Liver (tissue), 9 donors: ENCODE data around the gene ENTPD1. TPM values are rescaled to one million over a fixed set of nuclear protein-coding genes. Genes with fewer than 3 reads are reported as not detected.

Source experiments
- DNase-seq: peaks from one replicate; pipeline ENCODE4 v3.0.0-alpha.2; 2017; ENCODE audit warnings: low spot score
- H3K27ac ChIP-seq, 2 donors: one replicate each; pipeline ENCODE4 v1.7.0; 2013; ENCODE audit warnings: inconsistent platforms in 2 of 2, low read length in 2 of 2, control low read depth in 1 of 2, low read depth in 1 of 2, mild to moderate bottlenecking in 1 of 2
- H3K27me3 ChIP-seq, 4 donors: one replicate each; pipeline versions ENCODE4 v1.6.1 to v1.7.0; 2013; ENCODE audit warnings: low read length in 3 of 4, inconsistent platforms in 1 of 4, mild to moderate bottlenecking in 1 of 4, moderate library complexity in 1 of 4; ENCODE audit not compliant: control insufficient read depth in 4 of 4, insufficient read depth in 4 of 4
- H3K36me3 ChIP-seq, 4 donors: one replicate each; pipeline versions ENCODE4 v1.6.1 to v1.7.0; 2013; ENCODE audit warnings: low read length in 3 of 4, mild to moderate bottlenecking in 3 of 4, low read depth in 1 of 4, moderate library complexity in 1 of 4; ENCODE audit not compliant: control insufficient read depth in 4 of 4, insufficient read depth in 3 of 4
- H3K4me1 ChIP-seq, 4 donors: one replicate each; pipeline versions ENCODE4 v1.6.1 to v1.7.0; 2013; ENCODE audit warnings: low read length in 3 of 4, mild to moderate bottlenecking in 3 of 4, moderate library complexity in 1 of 4; ENCODE audit not compliant: control insufficient read depth in 4 of 4, insufficient read depth in 4 of 4
- H3K4me3 ChIP-seq, 3 donors: one replicate each; pipeline versions ENCODE4 v1.6.1 to v1.7.0; 2013; ENCODE audit warnings: low read length in 3 of 3, control low read depth in 1 of 3, low read depth in 1 of 3, mild to moderate bottlenecking in 1 of 3
- H3K9ac ChIP-seq, 2 donors: one replicate each; pipeline ENCODE4 v1.7.0; 2013; ENCODE audit warnings: low read length in 2 of 2, mild to moderate bottlenecking in 2 of 2, moderate library complexity in 2 of 2, control low read depth in 1 of 2, low read depth in 1 of 2
- H3K9me3 ChIP-seq, 4 donors: one replicate each; pipeline versions ENCODE4 v1.6.1 to v1.7.0; 2013; ENCODE audit warnings: low read length in 3 of 4; ENCODE audit not compliant: control insufficient read depth in 4 of 4
- EGR1 ChIP-seq, 2 donors: IDR thresholded peaks; 2 replicates each; pipeline ENCODE4 v1.6.1; 2016 to 2018; ENCODE audit warnings: antibody characterized with exemption in 2 of 2, low read depth in 2 of 2
- FOXA1 ChIP-seq: IDR thresholded peaks from 2 replicates; pipeline ENCODE4 v1.6.1; 2016; ENCODE audit warnings: antibody characterized with exemption
- FOXA2 ChIP-seq: IDR thresholded peaks from 2 replicates; pipeline ENCODE4 v1.6.1; 2016; ENCODE audit warnings: antibody characterized with exemption
- GABPA ChIP-seq, 2 donors: IDR thresholded peaks in 1 of 2; conservative IDR thresholded peaks in 1 of 2; 2 replicates each; pipeline ENCODE4 v1.6.1; 2016; ENCODE audit warnings: antibody characterized with exemption in 2 of 2, mild to moderate bottlenecking in 1 of 2, moderate library complexity in 1 of 2
- HNF4A ChIP-seq, 2 donors: conservative IDR thresholded peaks; 2 replicates each; pipeline ENCODE4 v1.6.1; 2016; ENCODE audit warnings: antibody characterized with exemption in 2 of 2, mild to moderate bottlenecking in 2 of 2
- HNF4G ChIP-seq: IDR thresholded peaks from 2 replicates; pipeline ENCODE4 v1.6.1; 2016; ENCODE audit warnings: antibody characterized with exemption
- JUND ChIP-seq, 2 donors: IDR thresholded peaks; 2 replicates each; pipeline ENCODE4 v1.6.1; 2016; ENCODE audit warnings: antibody characterized with exemption in 2 of 2
- NR2F2 ChIP-seq: IDR thresholded peaks from 2 replicates; pipeline ENCODE4 v1.6.1; 2016; ENCODE audit warnings: antibody characterized with exemption
- RAD21 ChIP-seq, 2 donors: IDR thresholded peaks; 2 replicates each; pipeline ENCODE4 v1.6.1; 2016; ENCODE audit warnings: antibody characterized with exemption in 2 of 2, mild to moderate bottlenecking in 2 of 2
- RXRA ChIP-seq, 2 donors: IDR thresholded peaks; 2 replicates each; pipeline ENCODE4 v1.6.1; 2017 to 2018; ENCODE audit warnings: antibody characterized with exemption in 2 of 2, mild to moderate bottlenecking in 1 of 2
- WGBS: extraction: QIAGEN DNeasy Blood & Tissue Kit; methylation state at CpG from one replicate; pipeline ENCODE4 v1.1.7; 2013; 5-methylcytosine and 5-hydroxymethylcytosine counted together
- polyA plus RNA-seq, 2 donors: library from polyadenylated mRNA; stranded (reverse) in 1 of 2; unstranded in 1 of 2; fragments of 200-250 nt in 1 of 2; fragments of >200 nt in 1 of 2; fragmentation: Nextera tagmentation in 1 of 2; extraction: Ambion mirVana in 1 of 2; gene quantifications; one replicate each; pipeline versions ENCODE4 v1.2.1 to v1.2.3, GENCODE V29; 2013 to 2015
- total RNA-seq, 2 donors: library from RNA; depleted of rRNA; stranded (reverse); fragments of >200 nt; gene quantifications; one replicate each; pipeline ENCODE4 v1.2.3, GENCODE V29; 2014
- TF ChIP-seq, protein P1 (sequence below): IDR thresholded peaks from 2 replicates; pipeline ENCODE4 v1.6.1; 2016; ENCODE audit warnings: antibody characterized with exemption
- TF ChIP-seq, protein P2 (sequence below): IDR thresholded peaks from 2 replicates; pipeline ENCODE4 v1.6.1; 2016; ENCODE audit warnings: antibody characterized with exemption, mild to moderate bottlenecking
- TF ChIP-seq, protein P3 (sequence below): fragments of 150-350 bp; IDR thresholded peaks from 2 replicates; pipeline ENCODE4 v1.5.1; 2017; ENCODE audit warnings: improper control_type of control experiment, low read depth, low read length; ENCODE audit not compliant: missing input control
- TF ChIP-seq, protein P4 (sequence below): IDR thresholded peaks from 2 replicates; pipeline ENCODE4 v1.6.1; 2016; ENCODE audit warnings: antibody characterized with exemption
- donor health status: healthy.
- donor health status: healthy.
- donor health status: healthy.
- donor health status: healthy.
- donor health status: healthy.

The ENTPD1 gene
- total and polyA plus RNA-seq, 4 donors: 2.1 to 8.0 (median 4.3) TPM

DNA sequence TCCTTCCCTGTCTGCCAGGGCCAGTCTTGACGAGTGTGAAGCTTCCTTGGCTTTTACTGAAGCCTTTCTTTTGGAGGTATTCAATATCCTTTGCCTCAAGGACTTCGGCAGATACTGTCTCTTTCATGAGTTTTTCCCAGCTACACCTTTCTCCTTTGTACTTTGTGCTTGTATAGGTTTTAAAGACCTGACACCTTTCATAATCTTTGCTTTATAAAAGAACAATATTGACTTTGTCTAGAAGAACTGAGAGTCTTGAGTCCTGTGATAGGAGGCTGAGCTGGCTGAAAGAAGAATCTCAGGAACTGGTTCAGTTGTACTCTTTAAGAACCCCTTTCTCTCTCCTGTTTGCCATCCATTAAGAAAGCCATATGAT, 110.5 kb downstream of the ENTPD1 start:
- Histone ChIP-seq H3K4me1 (no peaks in the 10 kb centered on the region), H3K27me3 (no peaks in the 10 kb centered on the region), H3K9ac (no peak overlapping the region), H3K4me3 (no peak overlapping the region), H3K36me3 (peaks cover 0 to 2% (median under 1%) of the 10 kb centered on the region in 4 donors), H3K27ac (no peak overlapping the region), H3K9me3 (no peaks in the 10 kb centered on the region)
- DNase-seq: no peak
- WGBS: 82% methylated on average over 2 of the region's 2 CpGs
- TF ChIP-seq NR2F2 (no peak), FOXA1 (no peak), RXRA (IDR thresholded peaks at IDR 0.05) (no peak), GABPA (IDR thresholded peaks at IDR 0.05 in 1 of 2, conservative IDR thresholded peaks at IDR 0.05 in 1 of 2) (no peak), RAD21 (IDR thresholded peaks at IDR 0.05) (no peak), HNF4A (conservative IDR thresholded peaks at IDR 0.05) (no peak)
- TF ChIP-seq, protein P1, sequence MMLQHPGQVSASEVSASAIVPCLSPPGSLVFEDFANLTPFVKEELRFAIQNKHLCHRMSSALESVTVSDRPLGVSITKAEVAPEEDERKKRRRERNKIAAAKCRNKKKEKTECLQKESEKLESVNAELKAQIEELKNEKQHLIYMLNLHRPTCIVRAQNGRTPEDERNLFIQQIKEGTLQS: no peak

DNA sequence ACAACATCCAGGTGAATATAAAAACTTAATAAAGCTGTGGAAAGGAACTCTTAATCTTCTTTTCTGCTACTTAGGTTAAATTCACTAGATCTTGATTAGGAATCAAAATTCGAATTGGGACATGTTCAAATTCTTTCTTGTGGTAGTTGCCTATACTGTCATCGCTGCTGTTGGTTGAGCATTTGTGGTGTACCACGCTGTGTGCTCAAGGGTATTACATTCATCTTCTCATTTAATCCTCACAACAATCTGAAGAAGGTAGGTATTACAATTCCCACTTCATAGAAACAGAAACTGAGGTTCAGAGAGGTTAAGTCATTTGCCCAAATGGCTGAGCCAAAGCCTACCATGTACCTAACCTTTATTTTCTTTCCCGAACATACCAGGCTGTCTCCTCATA, 111.9 kb downstream of the ENTPD1 start:
- H3K36me3 ChIP-seq: peaks cover 0 to 3% (median 1%) of the 10 kb centered on the region in 4 donors

More for the DNA sequence above, 111.9 kb downstream of the ENTPD1 start:
- Histone ChIP-seq H3K4me1 (no peaks in the 10 kb centered on the region), H3K9me3 (no peaks in the 10 kb centered on the region), H3K4me3 (no peak overlapping the region), H3K27ac (no peak overlapping the region), H3K27me3 (no peaks in the 10 kb centered on the region), H3K9ac (no peak overlapping the region)
- TF ChIP-seq, protein P2, sequence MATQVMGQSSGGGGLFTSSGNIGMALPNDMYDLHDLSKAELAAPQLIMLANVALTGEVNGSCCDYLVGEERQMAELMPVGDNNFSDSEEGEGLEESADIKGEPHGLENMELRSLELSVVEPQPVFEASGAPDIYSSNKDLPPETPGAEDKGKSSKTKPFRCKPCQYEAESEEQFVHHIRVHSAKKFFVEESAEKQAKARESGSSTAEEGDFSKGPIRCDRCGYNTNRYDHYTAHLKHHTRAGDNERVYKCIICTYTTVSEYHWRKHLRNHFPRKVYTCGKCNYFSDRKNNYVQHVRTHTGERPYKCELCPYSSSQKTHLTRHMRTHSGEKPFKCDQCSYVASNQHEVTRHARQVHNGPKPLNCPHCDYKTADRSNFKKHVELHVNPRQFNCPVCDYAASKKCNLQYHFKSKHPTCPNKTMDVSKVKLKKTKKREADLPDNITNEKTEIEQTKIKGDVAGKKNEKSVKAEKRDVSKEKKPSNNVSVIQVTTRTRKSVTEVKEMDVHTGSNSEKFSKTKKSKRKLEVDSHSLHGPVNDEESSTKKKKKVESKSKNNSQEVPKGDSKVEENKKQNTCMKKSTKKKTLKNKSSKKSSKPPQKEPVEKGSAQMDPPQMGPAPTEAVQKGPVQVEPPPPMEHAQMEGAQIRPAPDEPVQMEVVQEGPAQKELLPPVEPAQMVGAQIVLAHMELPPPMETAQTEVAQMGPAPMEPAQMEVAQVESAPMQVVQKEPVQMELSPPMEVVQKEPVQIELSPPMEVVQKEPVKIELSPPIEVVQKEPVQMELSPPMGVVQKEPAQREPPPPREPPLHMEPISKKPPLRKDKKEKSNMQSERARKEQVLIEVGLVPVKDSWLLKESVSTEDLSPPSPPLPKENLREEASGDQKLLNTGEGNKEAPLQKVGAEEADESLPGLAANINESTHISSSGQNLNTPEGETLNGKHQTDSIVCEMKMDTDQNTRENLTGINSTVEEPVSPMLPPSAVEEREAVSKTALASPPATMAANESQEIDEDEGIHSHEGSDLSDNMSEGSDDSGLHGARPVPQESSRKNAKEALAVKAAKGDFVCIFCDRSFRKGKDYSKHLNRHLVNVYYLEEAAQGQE: no peak
- no peak for TF ChIP-seq GABPA (IDR thresholded peaks at IDR 0.05 in 1 of 2, conservative IDR thresholded peaks at IDR 0.05 in 1 of 2)
- TF ChIP-seq, protein P3, sequence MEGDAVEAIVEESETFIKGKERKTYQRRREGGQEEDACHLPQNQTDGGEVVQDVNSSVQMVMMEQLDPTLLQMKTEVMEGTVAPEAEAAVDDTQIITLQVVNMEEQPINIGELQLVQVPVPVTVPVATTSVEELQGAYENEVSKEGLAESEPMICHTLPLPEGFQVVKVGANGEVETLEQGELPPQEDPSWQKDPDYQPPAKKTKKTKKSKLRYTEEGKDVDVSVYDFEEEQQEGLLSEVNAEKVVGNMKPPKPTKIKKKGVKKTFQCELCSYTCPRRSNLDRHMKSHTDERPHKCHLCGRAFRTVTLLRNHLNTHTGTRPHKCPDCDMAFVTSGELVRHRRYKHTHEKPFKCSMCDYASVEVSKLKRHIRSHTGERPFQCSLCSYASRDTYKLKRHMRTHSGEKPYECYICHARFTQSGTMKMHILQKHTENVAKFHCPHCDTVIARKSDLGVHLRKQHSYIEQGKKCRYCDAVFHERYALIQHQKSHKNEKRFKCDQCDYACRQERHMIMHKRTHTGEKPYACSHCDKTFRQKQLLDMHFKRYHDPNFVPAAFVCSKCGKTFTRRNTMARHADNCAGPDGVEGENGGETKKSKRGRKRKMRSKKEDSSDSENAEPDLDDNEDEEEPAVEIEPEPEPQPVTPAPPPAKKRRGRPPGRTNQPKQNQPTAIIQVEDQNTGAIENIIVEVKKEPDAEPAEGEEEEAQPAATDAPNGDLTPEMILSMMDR: no peak
- TF ChIP-seq, protein P1: no peak
- TF ChIP-seq HNF4G: no peak
- TF ChIP-seq JUND (IDR thresholded peaks at IDR 0.05): no peak
- TF ChIP-seq EGR1 (IDR thresholded peaks at IDR 0.05; ENCODE audit: low read depth in 2 of 2): no peak
- TF ChIP-seq FOXA2: no peak
- no peak for TF ChIP-seq HNF4A (conservative IDR thresholded peaks at IDR 0.05)
- TF ChIP-seq, protein P4, sequence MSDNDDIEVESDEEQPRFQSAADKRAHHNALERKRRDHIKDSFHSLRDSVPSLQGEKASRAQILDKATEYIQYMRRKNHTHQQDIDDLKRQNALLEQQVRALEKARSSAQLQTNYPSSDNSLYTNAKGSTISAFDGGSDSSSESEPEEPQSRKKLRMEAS: no peak
- DNase-seq: no peak
- WGBS: 95% methylated on average over 4 of the region's 4 CpGs
